ENCODE results near the gene CDC42BPB.

Gene CDC42BPB

GRCh38 chr14:103073367-103073875 is 16.1 kb upstream of the CDC42BPB start:
- TF ChIP-seq POLR2A (IDR thresholded peaks at IDR 0.05; ENCODE audit: low read depth, low read length) (no peak), SPI1 (IDR thresholded peaks at IDR 0.05; ENCODE audit: low read depth, low read length) (no peak), POLR2AphosphoS5 (IDR thresholded peaks at IDR 0.05; ENCODE audit: low read depth, low read length) (no peak), POU2F2 (IDR thresholded peaks at IDR 0.05; ENCODE audit: low read depth, low read length) (no peak), TAF1 (IDR thresholded peaks at IDR 0.05; ENCODE audit: low read depth, low read length) (no peak), PAX5 (IDR thresholded peaks at IDR 0.05; ENCODE audit: insufficient read depth, low read length, severe bottlenecking) (no peak)
- FAIRE-seq = peak; percentile 54
- DNase-seq (ENCODE audit: insufficient read length, low spot score) = no peak

- DNase-seq (ENCODE audit: insufficient read length, low spot score) = no peak
- FAIRE-seq = no peak
- no peak for TF ChIP-seq TAF1 (IDR thresholded peaks at IDR 0.05; ENCODE audit: low read depth, low read length)
- no peak for TF ChIP-seq POLR2AphosphoS5 (IDR thresholded peaks at IDR 0.05; ENCODE audit: low read depth, low read length)
- TF ChIP-seq POLR2A (IDR thresholded peaks at IDR 0.05; ENCODE audit: low read depth, low read length) = no peak
- no peak for TF ChIP-seq PAX5 (IDR thresholded peaks at IDR 0.05; ENCODE audit: insufficient read depth, low read length, severe bottlenecking)
- TF ChIP-seq POU2F2 (IDR thresholded peaks at IDR 0.05; ENCODE audit: low read depth, low read length) = no peak
- no peak for TF ChIP-seq SPI1 (IDR thresholded peaks at IDR 0.05; ENCODE audit: low read depth, low read length)
Measured at GRCh38 chr14:103072595-103073366, 15.4 kb upstream of the CDC42BPB start.

DNA sequence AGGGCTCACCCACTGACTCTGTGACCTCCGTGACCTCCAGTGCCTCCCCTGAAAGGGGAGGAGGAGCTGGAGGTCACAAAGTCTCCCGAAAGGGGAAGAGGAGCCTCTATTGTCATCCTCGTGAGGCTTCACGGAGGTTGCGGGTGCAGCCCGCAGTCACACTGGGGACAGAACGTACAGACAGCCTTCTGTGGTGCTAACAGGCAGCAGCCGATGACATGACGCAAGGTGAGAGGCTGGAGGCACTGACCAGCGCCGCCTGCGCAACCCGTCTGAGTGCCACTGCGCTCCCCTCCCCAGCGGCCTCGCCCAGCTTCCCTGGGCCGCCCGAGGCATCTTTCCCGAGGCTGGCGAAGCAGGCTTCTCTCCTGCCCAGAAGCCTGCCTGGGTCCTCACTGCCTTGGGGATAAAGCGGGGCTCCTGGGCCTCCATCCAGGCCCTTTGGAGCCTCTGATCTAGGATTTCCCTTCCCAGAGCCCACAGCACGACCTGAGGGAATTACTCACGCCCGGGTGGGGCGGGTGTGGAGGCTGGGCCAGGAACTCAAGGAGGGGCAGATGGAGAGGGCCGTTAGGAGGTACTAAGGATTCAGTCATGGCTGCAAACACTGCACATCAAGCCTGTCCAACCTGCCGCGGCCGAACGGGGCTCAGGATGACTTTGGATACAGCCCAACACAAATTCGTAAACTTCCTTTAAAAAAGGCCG is 14.3 kb upstream of the CDC42BPB start:
- DNase-seq (ENCODE audit: insufficient read length, low spot score) = no peak
- TF ChIP-seq POLR2A (IDR thresholded peaks at IDR 0.05; ENCODE audit: low read depth, low read length) (no peak), POLR2AphosphoS5 (IDR thresholded peaks at IDR 0.05; ENCODE audit: low read depth, low read length) (no peak), SPI1 (IDR thresholded peaks at IDR 0.05; ENCODE audit: low read depth, low read length) (no peak), PAX5 (IDR thresholded peaks at IDR 0.05; ENCODE audit: insufficient read depth, low read length, severe bottlenecking) (no peak), POU2F2 (IDR thresholded peaks at IDR 0.05; ENCODE audit: low read depth, low read length) (no peak), TAF1 (IDR thresholded peaks at IDR 0.05; ENCODE audit: low read depth, low read length) (no peak)
- no peak for FAIRE-seq

- DNase-seq (ENCODE audit: insufficient read length, low spot score) (no peak), FAIRE-seq (no peak)
- no peak for TF ChIP-seq TAF1 (IDR thresholded peaks at IDR 0.05; ENCODE audit: low read depth, low read length)
- TF ChIP-seq POU2F2 (IDR thresholded peaks at IDR 0.05; ENCODE audit: low read depth, low read length) = no peak
- no peak for TF ChIP-seq POLR2A (IDR thresholded peaks at IDR 0.05; ENCODE audit: low read depth, low read length)
- TF ChIP-seq PAX5 (IDR thresholded peaks at IDR 0.05; ENCODE audit: insufficient read depth, low read length, severe bottlenecking) = no peak
- TF ChIP-seq POLR2AphosphoS5 (IDR thresholded peaks at IDR 0.05; ENCODE audit: low read depth, low read length) = no peak
- no peak for TF ChIP-seq SPI1 (IDR thresholded peaks at IDR 0.05; ENCODE audit: low read depth, low read length)
Measured at GRCh38 chr14:103070971-103071542, 13.7 kb upstream of the CDC42BPB start.

DNA sequence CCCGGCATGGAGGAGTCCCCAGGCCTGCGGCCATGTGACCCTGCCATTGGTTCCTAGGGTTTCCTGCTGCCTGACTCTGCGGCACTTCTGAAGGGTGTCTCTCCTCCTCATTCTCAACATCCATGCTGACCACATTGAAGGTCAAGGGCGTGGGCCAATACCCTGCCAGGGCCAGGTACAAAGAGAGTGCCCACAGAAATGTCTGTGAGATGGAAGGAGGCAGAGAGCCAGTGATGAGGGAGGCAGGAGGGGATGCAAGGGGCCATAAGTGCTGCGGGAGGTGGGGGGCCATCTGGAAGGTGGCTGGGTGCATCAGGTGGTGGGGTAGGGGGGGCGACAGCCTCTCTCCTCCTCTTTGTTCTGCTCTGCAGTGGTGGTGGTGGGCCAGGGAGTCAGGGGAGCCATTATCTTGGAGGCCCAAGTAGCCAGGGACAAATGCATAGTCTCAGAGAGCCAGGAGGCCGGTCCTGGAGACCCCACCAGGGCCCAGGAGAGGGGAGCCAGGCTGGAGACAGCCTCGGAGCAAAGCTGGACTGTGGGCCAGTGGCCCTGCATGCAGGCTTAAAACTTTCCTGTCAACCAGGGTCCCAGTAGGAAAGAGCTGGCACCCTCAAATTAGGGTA is 13.0 kb upstream of the CDC42BPB start:
- FAIRE-seq (no peak), DNase-seq (ENCODE audit: insufficient read length, low spot score) (no peak)
- TF ChIP-seq PAX5 (IDR thresholded peaks at IDR 0.05; ENCODE audit: insufficient read depth, low read length, severe bottlenecking) (no peak), TAF1 (IDR thresholded peaks at IDR 0.05; ENCODE audit: low read depth, low read length) (no peak), POU2F2 (IDR thresholded peaks at IDR 0.05; ENCODE audit: low read depth, low read length) (no peak), POLR2AphosphoS5 (IDR thresholded peaks at IDR 0.05; ENCODE audit: low read depth, low read length) (no peak), POLR2A (IDR thresholded peaks at IDR 0.05; ENCODE audit: low read depth, low read length) (no peak), SPI1 (IDR thresholded peaks at IDR 0.05; ENCODE audit: low read depth, low read length) (no peak)

- FAIRE-seq (no peak), DNase-seq (ENCODE audit: insufficient read length, low spot score) (no peak)
- no peak for TF ChIP-seq POLR2AphosphoS5 (IDR thresholded peaks at IDR 0.05; ENCODE audit: low read depth, low read length)
- no peak for TF ChIP-seq POU2F2 (IDR thresholded peaks at IDR 0.05; ENCODE audit: low read depth, low read length)
- no peak for TF ChIP-seq TAF1 (IDR thresholded peaks at IDR 0.05; ENCODE audit: low read depth, low read length)
- no peak for TF ChIP-seq PAX5 (IDR thresholded peaks at IDR 0.05; ENCODE audit: insufficient read depth, low read length, severe bottlenecking)
- TF ChIP-seq SPI1 (IDR thresholded peaks at IDR 0.05; ENCODE audit: low read depth, low read length) = no peak
- no peak for TF ChIP-seq POLR2A (IDR thresholded peaks at IDR 0.05; ENCODE audit: low read depth, low read length)
Measured at GRCh38 chr14:103068351-103069073, 11.2 kb upstream of the CDC42BPB start.

GRCh38 chr14:103067231-103067954 is 10.0 kb upstream of the CDC42BPB start:
- DNase-seq (ENCODE audit: insufficient read length, low spot score) (no peak), FAIRE-seq (no peak)
- TF ChIP-seq POU2F2 (IDR thresholded peaks at IDR 0.05; ENCODE audit: low read depth, low read length) (no peak), PAX5 (IDR thresholded peaks at IDR 0.05; ENCODE audit: insufficient read depth, low read length, severe bottlenecking) (no peak), TAF1 (IDR thresholded peaks at IDR 0.05; ENCODE audit: low read depth, low read length) (no peak), POLR2AphosphoS5 (IDR thresholded peaks at IDR 0.05; ENCODE audit: low read depth, low read length) (no peak), SPI1 (IDR thresholded peaks at IDR 0.05; ENCODE audit: low read depth, low read length) (no peak), POLR2A (IDR thresholded peaks at IDR 0.05; ENCODE audit: low read depth, low read length) (no peak)

DNA sequence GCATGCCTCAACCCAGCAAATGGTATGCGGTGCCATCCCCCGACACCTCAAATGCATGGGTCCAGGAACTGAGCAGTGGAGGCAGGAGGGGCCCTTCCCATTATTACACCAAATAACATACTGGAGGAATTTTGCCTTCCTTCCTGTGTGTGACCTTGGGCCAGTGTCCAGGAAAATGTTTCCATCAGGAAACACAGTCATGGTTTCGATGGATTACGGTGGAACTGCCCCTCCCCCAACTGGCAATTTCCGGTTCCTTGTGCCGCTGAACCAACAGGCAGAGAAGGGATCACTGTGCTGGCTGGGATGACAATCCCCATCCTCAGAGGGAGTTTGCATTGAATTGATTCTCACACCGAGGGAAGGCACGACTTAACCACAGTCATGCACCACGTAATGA is 9.1 kb upstream of the CDC42BPB start:
- TF ChIP-seq TAF1 (IDR thresholded peaks at IDR 0.05; ENCODE audit: low read depth, low read length) = no peak
- no peak for FAIRE-seq
- DNase-seq (ENCODE audit: insufficient read length, low spot score) = no peak
